Kidney (tissue), 14 donors: ENCODE measurements around the gene KCTD15. TPM values are rescaled to one million over a fixed set of nuclear protein-coding genes. Genes with fewer than 3 reads are reported as not detected.
A peak's percentile ranks its signal among the peaks of the same experiment; 100 is the strongest.
"Not testable (repeated sequence)": the region's sequence is repeated elsewhere in the genome, so short reads cannot be mapped to it uniquely, and the experiment has no call there.

Experiments used
- DNase-seq, 5 donors: peaks; one replicate each; pipeline ENCODE4 v3.0.0-alpha.2; 2013 to 2020
- FAIRE-seq: peaks from 2 replicates; lab custom pipeline; 2012; peaks lifted over from hg19 to GRCh38; lab: Jason Lieb, UNC
- H3K27ac ChIP-seq, 2 donors: one replicate each; pipeline ENCODE4 v1.7.0; 2013; ENCODE audit warnings: low read depth in 2 of 2, low read length in 2 of 2, inconsistent platforms in 1 of 2
- H3K27me3 ChIP-seq: one replicate; pipeline ENCODE4 v1.7.1; 2013; ENCODE audit warnings: low read length, inconsistent platforms; ENCODE audit not compliant: control insufficient read depth, insufficient read depth
- H3K36me3 ChIP-seq, 3 donors: one replicate each; pipeline versions ENCODE4 v1.7.0 to v1.7.1; 2013; ENCODE audit warnings: low read length in 3 of 3, control low read depth in 1 of 3, inconsistent platforms in 1 of 3; ENCODE audit not compliant: insufficient read depth in 3 of 3, control insufficient read depth in 2 of 3
- H3K4me1 ChIP-seq, 3 donors: one replicate each; pipeline versions ENCODE4 v1.7.0 to v1.7.1; 2013; ENCODE audit warnings: low read length in 3 of 3, inconsistent platforms in 1 of 3, low read depth in 1 of 3; ENCODE audit not compliant: control insufficient read depth in 2 of 3, insufficient read depth in 2 of 3
- H3K4me3 ChIP-seq, 3 donors: one replicate each; pipeline versions ENCODE4 v1.7.0 to v1.8.1; 2013; ENCODE audit warnings: low read length in 3 of 3, control low read depth in 1 of 3, inconsistent platforms in 1 of 3
- H3K9ac ChIP-seq, 3 donors: one replicate each; pipeline versions ENCODE4 v1.7.0 to v1.7.1; 2013; ENCODE audit warnings: low read length in 3 of 3, control low read depth in 1 of 3, inconsistent platforms in 1 of 3
- H3K9me3 ChIP-seq, 3 donors: one replicate each; pipeline versions ENCODE4 v1.7.0 to v1.7.1; 2013; ENCODE audit warnings: low read length in 3 of 3, control low read depth in 1 of 3, inconsistent platforms in 1 of 3; ENCODE audit not compliant: control insufficient read depth in 2 of 3, insufficient read depth in 1 of 3
- CTCF ChIP-seq: IDR thresholded peaks from 3 replicates; pipeline ENCODE4 v1.5.1; 2012; ENCODE audit warnings: mild to moderate bottlenecking, moderate library complexity, borderline replicate concordance; ENCODE audit not compliant: insufficient read depth; ENCODE audit errors: extremely low read depth
- intact Hi-C: fragments of 100-400 bp; cut with DNase I; formaldehyde crosslinking; loops from one replicate; pipeline ENCODE4 v1.11.1; 2022
- polyA plus RNA-seq: library from polyadenylated mRNA; stranded (reverse); fragments of 350-450 nt; fragmentation: Illumina TruSeq; extraction: RNeasy Lipid Tissue Mini Kit (QIAGEN cat#74804); gene quantifications from one replicate; pipeline ENCODE4 v1.2.3, GENCODE V29; 2014; ENCODE audit warnings: low read depth, low replicate concordance; ENCODE audit not compliant: insufficient read depth
- total RNA-seq: library from RNA; stranded (reverse); fragmentation: NEBNext Ultra II Directional; extraction: Animal tissue kit (Norgen Biotek cat#: 25700); gene quantifications from one replicate; pipeline ENCODE4 v1.2.1, GENCODE V29; 2021
- donor health status: control.
- donor health status: control.
- donor health status: control.
- donor health status: control.
- donor health status: control.
- donor health status: DM: yes; HTN: yes; CAD: no.
- donor health status: Normal renal cell carcinoma (clear cell type).

KCTD15 gene
- total and polyA plus RNA-seq, 2 donors from 2014 or later = 10.5 to 22.0 TPM

- peak in 2 of 5 donors; percentile 7 to 41 for DNase-seq
- no peaks in the 10 kb centered on the region for H3K27me3 ChIP-seq
- H3K36me3 ChIP-seq = no peaks in the 10 kb centered on the region
- H3K9ac ChIP-seq = no peak overlapping the region
- no peak overlapping the region for H3K27ac ChIP-seq
- intact Hi-C loops = no loop called here
- no peaks in the 10 kb centered on the region for H3K9me3 ChIP-seq
- FAIRE-seq = no peak
- H3K4me1 ChIP-seq = peaks cover 0 to 2% (median 0%) of the 10 kb centered on the region in 3 donors
- H3K4me3 ChIP-seq = no peak overlapping the region
- TF ChIP-seq CTCF = no peak
These were observed 17.8 kb downstream of the KCTD15 start for GRCh38 chr19:33814181-33815165.

GRCh38 chr19:33815380-33816340 is 19.0 kb downstream of the KCTD15 start:
- DNase-seq (peak in 1 of 5 donors; percentile 32), FAIRE-seq (no peak)
- intact Hi-C loops = no loop called here
- peaks cover 0 to 11% (median 0%) of the 10 kb centered on the region in 3 donors for H3K4me1 ChIP-seq
- H3K27me3 ChIP-seq = no peaks in the 10 kb centered on the region
- no peaks in the 10 kb centered on the region for H3K36me3 ChIP-seq
- H3K9me3 ChIP-seq = no peaks in the 10 kb centered on the region
- H3K9ac ChIP-seq = no peak overlapping the region
- no peak overlapping the region for H3K27ac ChIP-seq
- no peak overlapping the region for H3K4me3 ChIP-seq
- TF ChIP-seq CTCF = no peak

GRCh38 chr19:33818411-33818810 is 21.7 kb downstream of the KCTD15 start:
- Histone ChIP-seq H3K27ac (no peak overlapping the region), H3K9me3 (no peaks in the 10 kb centered on the region), H3K27me3 (no peaks in the 10 kb centered on the region), H3K4me3 (no peak overlapping the region), H3K9ac (no peak overlapping the region), H3K4me1 (peaks cover 0 to 13% (median 0%) of the 10 kb centered on the region in 3 donors), H3K36me3 (no peaks in the 10 kb centered on the region)
- DNase-seq = no peak
- intact Hi-C loops = no loop called here
- TF ChIP-seq CTCF = no peak
- no peak for FAIRE-seq

GRCh38 chr19:33819078-33819477 is 22.4 kb downstream of the KCTD15 start:
- FAIRE-seq, H3K9me3 ChIP-seq, intact Hi-C loops, DNase-seq, H3K36me3 ChIP-seq, H3K4me3 ChIP-seq, H3K9ac ChIP-seq, H3K27ac ChIP-seq, H3K27me3 ChIP-seq: not testable (repeated sequence)
- H3K4me1 ChIP-seq = peaks cover 0 to 13% (median 0%) of the 10 kb centered on the region in 3 donors
